ENCODE data around the gene JMY. TPM values are rescaled to one million over a fixed set of nuclear protein-coding genes. Genes with fewer than 3 reads are reported as not detected.

Gene JMY
- total and polyA plus RNA-seq, 2 donors from 2014 or later, result 3.8 to 17.5 TPM

- intact Hi-C loops (cut with DNase I), result no loop called here
- no peaks in the 10 kb centered on the region for H3K4me1 ChIP-seq (ENCODE audit: control insufficient read depth in 2 of 3, insufficient read depth in 2 of 3, low read depth in 1 of 3, low read length in 3 of 3)
- no peak for DNase-seq
- no peak overlapping the region for H3K27ac ChIP-seq (ENCODE audit: low read depth in 2 of 2, low read length in 2 of 2)
- no peak overlapping the region for H3K4me3 ChIP-seq (ENCODE audit: low read length in 3 of 3)
- no peak for FAIRE-seq
- no peaks in the 10 kb centered on the region for H3K9me3 ChIP-seq (ENCODE audit: control insufficient read depth in 2 of 3, insufficient read depth in 1 of 3, low read length in 3 of 3)
- no peak for TF ChIP-seq CTCF (IDR thresholded peaks at IDR 0.05; ENCODE audit: borderline replicate concordance, extremely low read depth, insufficient read depth)
- no peaks in the 10 kb centered on the region for H3K27me3 ChIP-seq (ENCODE audit: control insufficient read depth, insufficient read depth, low read length)
- H3K36me3 ChIP-seq (ENCODE audit: control insufficient read depth in 2 of 3, insufficient read depth in 3 of 3, low read length in 3 of 3), result peaks cover 5 to 22% (median 16%) of the 10 kb centered on the region in 3 donors
- H3K9ac ChIP-seq (ENCODE audit: low read length in 3 of 3), result no peak overlapping the region
These were observed 83.1 kb downstream of the JMY start for GRCh38 chr5:79318935-79319614.

- H3K27me3 ChIP-seq (ENCODE audit: control insufficient read depth, insufficient read depth, low read length), result no peaks in the 10 kb centered on the region
- H3K4me3 ChIP-seq (ENCODE audit: low read length in 3 of 3), result no peak overlapping the region
- no peaks in the 10 kb centered on the region for H3K4me1 ChIP-seq (ENCODE audit: control insufficient read depth in 2 of 3, insufficient read depth in 2 of 3, low read depth in 1 of 3, low read length in 3 of 3)
- no peaks in the 10 kb centered on the region for H3K36me3 ChIP-seq (ENCODE audit: control insufficient read depth in 2 of 3, insufficient read depth in 3 of 3, low read length in 3 of 3)
- TF ChIP-seq CTCF (IDR thresholded peaks at IDR 0.05; ENCODE audit: borderline replicate concordance, extremely low read depth, insufficient read depth), result no peak
- H3K27ac ChIP-seq (ENCODE audit: low read depth in 2 of 2, low read length in 2 of 2), result no peak overlapping the region
- no peak for DNase-seq
- no peak overlapping the region for H3K9ac ChIP-seq (ENCODE audit: low read length in 3 of 3)
- no peaks in the 10 kb centered on the region for H3K9me3 ChIP-seq (ENCODE audit: control insufficient read depth in 2 of 3, insufficient read depth in 1 of 3, low read length in 3 of 3)
- intact Hi-C loops (cut with DNase I), result no loop called here
- no peak for FAIRE-seq
These were observed 93.5 kb downstream of the JMY start for GRCh38 chr5:79329453-79329852.

- Histone ChIP-seq H3K9ac (ENCODE audit: low read length in 3 of 3) (no peak overlapping the region), H3K36me3 (ENCODE audit: control insufficient read depth in 2 of 3, insufficient read depth in 3 of 3, low read length in 3 of 3) (no peaks in the 10 kb centered on the region), H3K4me1 (ENCODE audit: control insufficient read depth in 2 of 3, insufficient read depth in 2 of 3, low read depth in 1 of 3, low read length in 3 of 3) (no peaks in the 10 kb centered on the region), H3K4me3 (ENCODE audit: low read length in 3 of 3) (no peak overlapping the region), H3K27me3 (ENCODE audit: control insufficient read depth, insufficient read depth, low read length) (no peaks in the 10 kb centered on the region), H3K9me3 (ENCODE audit: control insufficient read depth in 2 of 3, insufficient read depth in 1 of 3, low read length in 3 of 3) (no peaks in the 10 kb centered on the region), H3K27ac (ENCODE audit: low read depth in 2 of 2, low read length in 2 of 2) (no peak overlapping the region)
- FAIRE-seq, result no peak
- intact Hi-C loops (cut with DNase I), result no loop called here
- no peak for DNase-seq
- TF ChIP-seq CTCF (IDR thresholded peaks at IDR 0.05; ENCODE audit: borderline replicate concordance, extremely low read depth, insufficient read depth), result no peak
These were observed 94.1 kb downstream of the JMY start for GRCh38 chr5:79330071-79330470.

Measured in kidney (tissue), 14 donors.